DMS79 treated with DMSO at 0.1 percent for 48 hours (cell line): ENCODE measurements around the gene ALG8.
A peak's percentile ranks its signal among the peaks of the same experiment; 100 is the strongest.
"Not testable (repeated sequence)": the region's sequence is repeated elsewhere in the genome, so short reads cannot be mapped to it uniquely, and the experiment has no call there.

Experiments
- DNase-seq: peaks from one replicate; lab custom pipeline; 2025; lab: John Stamatoyannopoulos, UW

ALG8 gene

GRCh38 chr11:78069465-78069864 lies 70.0 kb downstream of the ALG8 start:
- DNase-seq, result peak; percentile 67

- no peak for DNase-seq
These were observed 71.7 kb downstream of the ALG8 start for GRCh38 chr11:78067704-78068103.

GRCh38 chr11:78066471-78066870 lies 73.0 kb downstream of the ALG8 start:
- no peak for DNase-seq

GRCh38 chr11:78065203-78065602 lies 74.2 kb downstream of the ALG8 start:
- DNase-seq, result no peak

GRCh38 chr11:78063440-78064181 lies 75.8 kb downstream of the ALG8 start, which contains the start of gene THRSP:
Gene THRSP (plus strand): TSS chr11:78063861. CDS start chr11:78063882, 21 bp downstream.
- DNase-seq, result no peak

GRCh38 chr11:78062671-78063070 lies 76.8 kb downstream of the ALG8 start:
- DNase-seq, result no peak

- DNase-seq, result no peak
These were observed 77.5 kb downstream of the ALG8 start for GRCh38 chr11:78061921-78062311.

GRCh38 chr11:78061088-78061920 lies 78.1 kb downstream of the ALG8 start:
- DNase-seq, result no peak

- DNase-seq, result no peak
These were observed 78.9 kb downstream of the ALG8 start for GRCh38 chr11:78060533-78060932.

GRCh38 chr11:78059749-78060328 lies 79.6 kb downstream of the ALG8 start:
- not testable (repeated sequence) for DNase-seq

GRCh38 chr11:78057462-78058055 lies 81.9 kb downstream of the ALG8 start:
- no peak for DNase-seq

GRCh38 chr11:78056093-78056492 lies 83.3 kb downstream of the ALG8 start:
- DNase-seq, result no peak

- no peak for DNase-seq
These were observed 84.5 kb downstream of the ALG8 start for GRCh38 chr11:78054971-78055370.

GRCh38 chr11:78050964-78051831 lies 88.2 kb downstream of the ALG8 start:
- no peak for DNase-seq
